HG03457 (cell line): Measurements from ENCODE around the gene PSORS1C1.

Source experiments
- ATAC-seq: cut with Tn5 transposase; IDR thresholded peaks from one replicate; pipeline ENCODE4 v1.9.1; 2021; ENCODE audit warnings: moderate number of reproducible peaks; ENCODE audit not compliant: unreplicated experiment

Gene PSORS1C1

GRCh38 chr6:31094389-31094881 lies 20.2 kb upstream of the PSORS1C1 start:
- ATAC-seq: no peak

DNA sequence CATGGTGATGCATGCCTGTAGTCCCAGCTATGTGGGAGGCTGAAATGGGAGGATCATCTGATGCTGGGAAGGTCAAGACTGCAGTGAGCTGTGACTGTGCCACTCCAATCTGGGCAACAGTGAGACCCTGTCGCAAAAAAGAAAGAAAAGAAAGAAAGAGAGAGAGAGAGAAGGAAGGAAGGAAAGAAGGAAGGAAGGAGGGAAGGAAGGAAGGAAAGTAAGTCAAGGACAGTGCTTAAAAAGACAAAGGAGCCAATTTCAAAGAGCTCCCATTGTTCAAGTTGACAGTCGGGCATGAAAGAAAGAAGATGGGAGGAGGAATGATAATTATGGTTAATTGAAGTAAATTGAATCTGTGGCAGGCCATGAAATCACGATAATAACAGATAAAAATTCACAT lies 18.4 kb upstream of the PSORS1C1 start:
- no peak for ATAC-seq

DNA sequence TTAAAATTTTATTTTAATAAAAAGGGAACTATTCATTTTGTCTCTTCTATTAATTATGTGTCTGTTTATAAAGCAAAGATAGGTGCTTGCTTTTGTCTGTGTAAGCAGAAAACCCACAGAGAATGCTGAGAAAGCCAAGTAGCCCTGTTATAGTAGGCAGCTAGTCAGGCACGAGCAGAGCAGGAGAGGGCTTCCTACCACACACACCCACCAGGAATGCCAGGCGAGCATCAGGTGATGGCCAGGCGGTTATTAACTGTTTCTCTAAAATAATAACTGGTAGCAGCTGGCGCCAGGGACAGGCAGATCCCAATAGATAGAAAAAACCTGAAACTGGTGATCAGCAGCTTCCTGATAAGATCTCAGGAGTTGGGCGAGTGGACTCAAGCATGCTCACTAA lies 17.9 kb upstream of the PSORS1C1 start:
- no peak for ATAC-seq

- no peak for ATAC-seq
Observed at GRCh38 chr6:31098449-31098938, 16.1 kb upstream of the PSORS1C1 start.

DNA sequence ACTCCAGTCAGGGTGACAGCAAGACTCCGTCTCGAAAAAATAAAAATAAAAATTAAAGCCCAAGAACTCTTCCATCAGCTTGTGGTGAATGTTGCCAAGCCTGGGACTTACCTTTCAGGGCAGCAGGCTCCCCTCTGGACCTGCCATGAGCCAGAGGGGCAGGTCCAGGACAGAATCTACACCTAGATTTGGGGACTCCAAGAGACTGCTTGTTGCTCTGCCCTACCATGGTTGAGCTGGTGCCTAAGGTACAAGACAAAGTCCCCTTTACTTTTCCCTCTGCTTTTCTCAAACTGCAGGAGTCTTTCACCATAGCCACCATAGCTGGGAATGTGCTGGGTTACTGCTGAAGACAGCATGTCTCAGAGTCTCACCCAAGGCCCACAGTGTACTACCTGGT lies 11.5 kb upstream of the PSORS1C1 start:
- no peak for ATAC-seq

DNA sequence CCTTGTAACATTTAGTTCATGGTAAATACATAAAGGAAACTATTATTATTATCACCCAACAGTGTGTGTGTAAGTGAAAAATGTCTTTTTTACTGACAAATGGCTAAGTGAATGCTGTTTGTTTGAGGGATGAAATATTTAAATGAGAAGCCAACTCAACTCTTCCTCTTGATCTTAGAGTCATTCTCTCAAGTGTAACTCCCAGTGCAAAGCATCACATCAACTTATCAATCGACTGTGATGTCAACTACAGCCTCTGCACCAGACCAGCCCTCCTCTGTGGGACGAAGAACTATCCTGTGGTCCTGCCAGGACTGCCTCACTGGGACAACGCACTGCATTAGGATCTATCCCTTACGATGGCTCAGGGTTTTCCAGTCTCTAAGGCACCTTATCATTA lies 7.5 kb upstream of the PSORS1C1 start:
- ATAC-seq: no peak

DNA sequence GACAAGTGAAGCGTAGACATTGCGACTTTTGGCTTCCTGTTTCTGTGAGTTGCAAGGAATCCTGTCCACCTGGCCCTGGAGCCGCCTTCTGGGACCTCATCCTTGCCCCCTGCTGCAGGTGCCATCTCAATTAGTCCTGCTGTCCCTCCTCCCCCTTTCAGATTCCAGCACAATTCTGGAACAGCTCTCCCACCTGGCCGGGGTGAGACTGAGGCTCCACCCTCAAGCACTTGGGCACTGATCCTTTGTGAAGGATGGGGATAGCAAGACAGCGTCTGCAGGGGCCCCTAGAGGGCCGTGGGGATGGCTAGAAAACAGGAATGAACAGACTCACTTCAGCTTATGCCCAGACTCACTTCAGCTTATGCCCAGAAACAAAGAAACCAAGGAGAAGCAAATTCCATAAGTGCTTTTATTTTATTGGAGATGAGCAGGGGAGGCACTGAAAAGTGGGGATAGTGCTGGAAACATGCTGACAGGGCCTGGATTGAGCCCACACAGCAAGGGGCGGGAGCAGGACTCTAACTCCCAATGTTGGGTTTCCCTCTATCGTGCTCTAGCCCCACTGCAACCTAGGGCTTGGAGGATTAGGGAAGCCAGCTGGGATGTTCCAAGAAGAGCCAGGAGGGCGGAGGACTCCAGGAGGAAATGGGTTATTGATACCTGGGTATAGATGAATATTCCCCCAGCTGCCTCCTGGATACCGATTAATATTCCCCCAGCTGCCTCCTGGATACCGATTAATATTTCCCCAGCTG lies 3.6 kb upstream of the PSORS1C1 start:
- no peak for ATAC-seq

- ATAC-seq: no peak
Observed at GRCh38 chr6:31111712-31112111, 2.9 kb upstream of the PSORS1C1 start.

DNA sequence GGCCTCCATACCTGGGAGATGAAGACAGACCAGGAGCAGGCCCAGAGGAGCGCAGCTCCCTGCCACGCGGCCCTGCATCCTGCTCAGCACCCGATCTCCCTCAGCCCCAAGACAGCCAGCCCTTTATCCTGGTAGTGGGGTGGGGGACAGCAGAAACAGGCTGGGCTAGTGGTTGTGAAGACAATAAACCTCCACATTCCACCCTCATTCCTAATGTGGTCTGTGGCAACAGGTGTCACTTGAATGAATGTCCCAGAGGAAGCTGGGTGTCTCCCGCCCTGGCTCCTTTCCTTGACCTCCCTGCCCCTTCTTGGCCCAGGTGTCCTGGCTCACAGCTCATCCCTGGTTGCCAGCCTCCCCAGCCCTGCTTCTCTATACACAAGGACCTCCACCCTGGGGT lies 2.1 kb upstream of the PSORS1C1 start, which contains the start of gene C6orf15:
Gene C6orf15 (minus strand): TSS at position 98 of the 400 bp plus-strand sequence. CDS start 20 bp downstream, at position 78.
- ATAC-seq: no peak

GRCh38 chr6:31113861-31114540 lies 599 bp upstream of the PSORS1C1 start:
- no peak for ATAC-seq

DNA sequence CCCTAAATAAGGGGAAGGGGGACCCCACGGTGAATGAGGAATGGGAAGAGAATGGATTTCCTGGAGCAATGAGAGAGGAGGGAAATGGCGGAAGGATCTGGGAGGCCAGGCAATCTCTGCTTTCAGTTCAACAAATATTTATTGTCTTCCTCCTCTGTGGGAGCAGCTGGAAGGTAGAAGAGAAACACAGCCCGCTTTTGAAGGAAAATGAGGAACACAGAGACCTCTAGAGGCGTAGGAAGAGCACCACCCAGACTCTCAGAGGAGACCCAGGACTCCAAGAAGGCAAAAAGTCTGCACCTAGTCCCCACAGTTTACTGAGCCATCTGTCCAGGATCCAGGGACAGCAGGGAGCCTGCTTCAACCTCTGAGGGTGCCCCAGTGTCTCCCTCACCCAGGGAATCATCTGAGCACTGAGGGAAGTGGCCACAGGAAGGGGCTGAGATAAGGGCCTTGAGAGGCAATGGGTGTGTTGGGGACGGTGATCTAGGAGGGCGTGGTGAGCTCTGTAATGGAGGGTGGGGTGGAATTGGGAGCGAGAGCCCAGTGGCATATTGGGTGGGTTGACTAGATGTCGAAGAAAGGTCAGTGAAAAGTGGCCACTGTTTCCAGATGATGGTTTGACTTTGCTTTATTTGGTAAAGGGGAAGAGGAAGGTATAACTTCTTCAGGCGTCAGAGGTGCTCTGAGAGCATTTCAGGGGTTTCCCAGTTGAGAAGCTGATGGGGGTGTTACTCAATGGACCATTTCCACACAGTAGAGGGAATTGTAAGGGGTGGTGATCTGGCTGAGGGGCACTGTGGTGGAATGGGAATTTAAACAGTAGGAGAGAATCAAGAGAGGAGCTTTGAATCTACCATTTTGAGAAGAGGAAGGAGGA lies 610 bp downstream of the PSORS1C1 start:
- no peak for ATAC-seq

GRCh38 chr6:31115941-31116560 lies 1.5 kb downstream of the PSORS1C1 start:
- ATAC-seq: no peak

DNA sequence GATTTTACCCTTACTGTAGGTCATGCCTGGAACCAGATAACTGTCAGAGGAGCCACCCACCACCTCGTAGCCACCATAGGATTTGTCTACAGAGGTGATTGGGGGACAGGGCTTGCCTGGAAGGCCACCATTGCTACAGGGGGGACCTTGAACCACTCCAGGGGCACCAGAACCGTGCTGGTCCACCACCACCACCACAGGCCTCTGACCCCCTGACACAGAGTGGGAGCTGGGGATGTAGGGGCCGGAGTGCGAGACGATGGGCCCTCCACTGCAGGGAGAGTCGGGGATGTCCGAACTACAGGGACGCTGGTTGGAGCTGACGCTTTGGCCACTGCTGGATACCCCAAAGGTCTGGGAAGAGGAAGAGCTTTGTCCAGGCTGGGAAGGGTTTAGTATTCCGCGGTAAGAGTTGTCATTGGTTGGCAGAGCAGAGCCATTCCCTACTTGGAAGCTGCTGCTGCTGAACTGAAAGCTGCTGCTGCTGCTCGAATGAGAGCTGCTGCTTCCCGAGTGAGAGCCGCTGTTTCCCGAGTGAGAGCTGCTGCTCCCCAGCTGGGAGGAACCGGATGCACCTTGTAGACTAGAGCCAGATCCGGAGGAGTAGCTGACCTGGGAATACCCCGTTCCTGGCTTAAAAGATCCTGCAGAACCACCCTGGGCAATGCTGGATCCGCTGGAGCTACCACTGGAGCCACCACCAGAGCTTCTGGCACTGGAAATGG lies 2.2 kb downstream of the PSORS1C1 start:
- ATAC-seq: no peak

DNA sequence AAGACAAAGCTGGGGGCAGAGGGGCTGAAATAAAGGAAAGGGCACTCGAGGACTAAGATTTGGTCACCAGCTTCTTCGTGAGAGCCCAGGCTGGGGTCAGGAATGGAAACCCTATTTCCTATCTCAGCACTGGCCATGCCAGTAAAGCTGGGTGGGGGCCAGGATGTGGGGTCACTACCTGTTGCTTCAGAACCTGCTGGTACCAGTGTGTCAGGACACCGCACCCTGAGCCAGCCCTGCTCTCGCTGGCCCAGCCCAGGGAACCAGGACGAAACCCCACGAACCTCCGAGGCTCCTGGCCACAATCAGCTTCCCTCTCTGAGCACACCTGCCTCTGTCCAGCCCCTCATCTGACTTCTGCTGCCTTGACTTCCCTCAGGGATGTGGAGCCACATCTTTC lies 3.6 kb downstream of the PSORS1C1 start:
- ATAC-seq: no peak

DNA sequence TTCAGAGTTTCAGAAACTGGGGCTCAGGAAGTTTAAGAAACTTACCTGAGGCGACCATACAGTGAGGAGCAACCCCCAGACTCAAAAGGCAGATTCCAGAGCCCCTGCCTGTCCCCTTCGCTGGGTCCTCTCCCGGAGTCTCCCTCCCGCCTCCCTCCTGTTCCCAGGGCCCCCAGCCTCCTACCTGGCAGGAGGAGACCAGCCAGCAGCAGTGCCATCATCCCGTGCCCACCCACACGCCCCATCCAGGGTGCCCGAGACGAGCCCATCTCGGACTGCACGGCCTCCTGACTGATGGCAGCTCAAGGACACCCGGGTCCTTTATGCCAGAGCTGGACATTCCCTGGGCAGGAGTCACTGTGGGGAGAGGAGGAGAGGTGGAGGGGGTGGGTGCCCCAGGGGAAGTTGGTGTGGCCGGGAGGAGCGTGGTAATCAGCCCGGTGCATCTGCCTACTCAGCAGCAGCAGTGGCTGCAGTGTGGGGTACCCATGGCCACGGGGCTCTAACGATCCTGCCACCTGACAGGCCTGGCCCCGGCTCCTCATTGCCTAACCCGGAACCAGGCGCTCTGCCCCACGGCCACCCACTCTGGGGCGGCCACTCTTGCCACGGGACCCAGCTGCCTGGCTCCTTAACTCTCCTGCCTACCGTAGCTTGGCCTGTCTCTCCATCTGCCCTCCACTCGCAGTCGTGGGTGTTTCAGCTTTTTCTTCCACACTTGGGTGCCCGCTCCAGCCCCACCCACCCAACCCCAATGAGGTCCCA lies 5.7 kb downstream of the PSORS1C1 start, which contains the start of gene CDSN:
Gene CDSN (minus strand): TSS at position 296 of the 765 bp plus-strand sequence. CDS start 27 bp downstream, at position 269.
- no peak for ATAC-seq

DNA sequence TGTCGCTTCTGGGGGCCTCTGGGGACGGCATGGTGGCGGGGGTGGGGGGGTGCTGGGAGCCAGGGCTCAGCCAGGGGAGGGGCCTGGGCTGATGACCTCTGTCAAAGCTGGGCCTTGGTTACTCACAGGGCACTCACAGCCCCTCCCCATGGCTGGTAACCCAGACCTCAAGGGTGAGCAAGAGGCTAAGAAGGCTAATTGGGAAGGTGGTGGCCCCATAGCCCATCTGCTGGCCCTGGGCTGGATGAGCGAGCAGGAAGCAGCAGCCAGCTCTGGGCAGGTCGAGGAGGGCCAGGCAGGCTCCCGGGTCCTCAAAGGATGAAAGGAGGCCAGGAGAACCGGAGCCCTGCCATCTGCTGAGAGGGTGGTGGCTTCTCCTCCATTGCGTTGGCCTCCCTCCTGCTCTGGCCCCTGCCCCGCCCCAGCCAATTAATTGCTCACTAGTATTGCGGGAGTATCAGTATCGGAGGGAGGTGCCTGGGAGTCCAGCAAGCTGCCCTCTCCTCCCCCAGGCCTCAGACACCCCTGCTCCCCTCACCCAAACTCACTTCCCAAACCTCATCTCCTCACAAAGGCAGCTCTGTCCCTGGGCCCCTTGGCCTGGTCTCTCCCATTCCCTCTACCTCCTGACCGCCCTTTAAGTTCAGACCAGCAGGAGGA lies 6.7 kb downstream of the PSORS1C1 start:
- no peak for ATAC-seq

DNA sequence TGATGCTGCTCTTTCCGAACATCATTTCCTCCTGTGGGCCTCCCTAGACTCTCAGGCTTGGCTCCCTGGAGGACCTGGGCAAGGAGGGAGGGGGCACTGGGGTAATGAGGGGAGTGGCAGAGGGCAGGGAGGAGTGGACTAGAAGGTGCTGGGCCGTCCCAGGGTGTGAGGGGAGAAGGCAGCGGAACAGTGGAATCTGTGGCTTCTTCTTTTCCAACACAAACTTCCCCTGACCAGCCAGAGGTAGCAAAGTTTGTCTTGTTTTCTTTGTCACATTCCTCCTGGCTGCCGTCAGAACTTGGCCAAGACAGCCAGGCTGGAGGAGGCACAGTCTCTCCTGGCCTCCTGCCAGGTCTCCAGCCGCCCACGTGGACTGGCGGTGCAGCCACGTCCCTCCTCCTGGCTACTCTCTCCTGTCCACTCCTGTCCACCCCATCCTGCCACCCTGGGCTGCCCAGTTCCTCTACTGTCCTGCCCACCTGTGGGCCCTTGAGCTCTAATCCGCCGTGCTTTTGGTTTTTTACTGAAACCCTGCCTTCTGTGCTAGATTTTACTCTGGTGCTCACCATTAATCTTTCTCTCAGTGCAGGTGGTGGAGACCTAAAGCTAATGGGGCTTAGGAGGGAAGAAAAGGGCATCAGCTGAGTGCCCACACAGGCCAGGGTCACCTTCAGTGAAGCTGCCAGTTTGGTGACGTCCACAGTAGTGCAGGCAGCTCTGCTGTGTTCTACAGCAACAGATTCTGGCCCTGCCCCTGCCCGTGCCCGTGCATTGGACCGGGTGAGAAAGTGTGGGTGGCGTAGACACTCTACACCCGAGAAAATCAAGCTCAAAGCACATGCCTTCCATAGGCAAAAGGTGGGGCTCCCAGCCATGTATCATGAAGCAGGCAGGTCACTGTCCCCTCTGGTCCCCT lies 8.4 kb downstream of the PSORS1C1 start:
- ATAC-seq: no peak

GRCh38 chr6:31125162-31125561 lies 10.6 kb downstream of the PSORS1C1 start:
- ATAC-seq: no peak
